ENCODE measurements around the gene CFAP298. TPM values are rescaled to one million over a fixed set of nuclear protein-coding genes. Genes with fewer than 3 reads are reported as not detected.

The CFAP298 gene
- total RNA-seq, 1 donor from 2014 or later: 46.3 TPM

DNA sequence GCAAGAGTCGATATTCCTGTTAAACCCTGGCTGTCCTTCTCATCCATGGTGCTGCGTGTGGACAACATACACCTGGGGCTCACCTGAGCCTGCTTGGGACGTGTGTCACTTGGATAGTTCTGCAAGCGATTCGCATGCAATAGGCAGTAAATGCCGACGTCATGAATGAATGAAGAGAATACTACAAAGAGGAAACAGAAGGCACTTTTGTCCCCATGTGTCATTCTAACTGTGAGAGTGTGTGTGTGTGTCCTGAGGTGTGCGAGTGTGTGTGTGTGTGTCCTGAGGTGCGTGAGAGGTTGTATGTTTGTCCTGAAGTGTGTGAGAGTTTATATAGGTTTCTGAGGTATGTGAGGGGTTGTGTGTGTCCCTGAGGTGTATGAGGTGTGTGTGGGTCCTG lies 26.2 kb downstream of the CFAP298 start:
- no peaks in the 10 kb centered on the region for H3K36me3 Mint-ChIP-seq (ENCODE audit: low read depth)
- H3K9me3 Mint-ChIP-seq: no peaks in the 10 kb centered on the region
- no peak for DNase-seq (ENCODE audit: low read depth, low spot score)
- H3K4me3 Mint-ChIP-seq: no peak overlapping the region
- TF ChIP-seq, protein P1, sequence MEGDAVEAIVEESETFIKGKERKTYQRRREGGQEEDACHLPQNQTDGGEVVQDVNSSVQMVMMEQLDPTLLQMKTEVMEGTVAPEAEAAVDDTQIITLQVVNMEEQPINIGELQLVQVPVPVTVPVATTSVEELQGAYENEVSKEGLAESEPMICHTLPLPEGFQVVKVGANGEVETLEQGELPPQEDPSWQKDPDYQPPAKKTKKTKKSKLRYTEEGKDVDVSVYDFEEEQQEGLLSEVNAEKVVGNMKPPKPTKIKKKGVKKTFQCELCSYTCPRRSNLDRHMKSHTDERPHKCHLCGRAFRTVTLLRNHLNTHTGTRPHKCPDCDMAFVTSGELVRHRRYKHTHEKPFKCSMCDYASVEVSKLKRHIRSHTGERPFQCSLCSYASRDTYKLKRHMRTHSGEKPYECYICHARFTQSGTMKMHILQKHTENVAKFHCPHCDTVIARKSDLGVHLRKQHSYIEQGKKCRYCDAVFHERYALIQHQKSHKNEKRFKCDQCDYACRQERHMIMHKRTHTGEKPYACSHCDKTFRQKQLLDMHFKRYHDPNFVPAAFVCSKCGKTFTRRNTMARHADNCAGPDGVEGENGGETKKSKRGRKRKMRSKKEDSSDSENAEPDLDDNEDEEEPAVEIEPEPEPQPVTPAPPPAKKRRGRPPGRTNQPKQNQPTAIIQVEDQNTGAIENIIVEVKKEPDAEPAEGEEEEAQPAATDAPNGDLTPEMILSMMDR (conservative IDR thresholded peaks at IDR 0.05): no peak
- H3K4me1 Mint-ChIP-seq: no peaks in the 10 kb centered on the region
- H3K27ac Mint-ChIP-seq (ENCODE audit: unreplicated experiment): no peak overlapping the region
- no peaks in the 10 kb centered on the region for H3K27me3 Mint-ChIP-seq (ENCODE audit: low read depth)

DNA sequence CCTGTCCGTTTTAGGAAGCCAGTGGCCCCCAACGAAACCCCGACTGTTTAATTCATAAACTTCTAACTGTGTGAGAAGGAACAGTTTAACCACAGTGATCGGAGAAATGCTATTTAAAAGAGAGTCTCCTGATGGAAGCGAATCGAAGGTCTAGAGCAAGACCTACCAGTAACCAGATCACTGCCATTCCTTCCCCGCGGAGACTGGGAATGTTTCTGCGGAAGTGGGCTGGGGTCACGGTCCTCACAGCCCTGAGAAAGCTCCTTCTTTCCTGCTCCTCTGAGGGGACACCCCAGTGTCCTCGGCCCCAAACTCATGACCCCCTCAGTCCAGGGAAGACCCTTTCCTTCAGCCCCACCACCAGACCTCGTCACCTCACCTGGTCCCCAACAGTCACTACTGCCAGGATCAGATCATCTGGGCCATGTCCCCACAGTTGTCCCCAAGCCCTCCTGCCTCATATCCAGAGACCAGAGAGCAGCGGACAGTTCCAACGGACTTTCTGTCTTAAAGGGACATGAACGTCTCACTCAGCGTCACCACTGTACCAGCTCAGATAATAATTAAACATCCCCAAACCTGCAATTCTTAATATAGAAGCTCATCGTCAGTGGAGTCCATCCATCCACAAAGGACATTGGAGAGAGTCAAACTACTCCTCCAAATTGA lies 27.0 kb downstream of the CFAP298 start, which contains the start of gene TCP10L:
Gene TCP10L, minus strand, starts transcription at position 482 of the 669 bp plus-strand sequence. CDS start 1,219 bp downstream, outside the sequence.
- DNase-seq (ENCODE audit: low read depth, low spot score): no peak
- TF ChIP-seq, protein P1 (conservative IDR thresholded peaks at IDR 0.05): no peak
- H3K4me3 Mint-ChIP-seq: no peak within 1 kb of the TSS
- no peaks in the 10 kb centered on the region for H3K9me3 Mint-ChIP-seq
- H3K36me3 Mint-ChIP-seq (ENCODE audit: low read depth): no peaks in the 10 kb centered on the region
- peak within 1 kb of the TSS; percentile 71 for H3K27ac Mint-ChIP-seq (ENCODE audit: unreplicated experiment)
- no peaks in the 10 kb centered on the region for H3K4me1 Mint-ChIP-seq
- H3K27me3 Mint-ChIP-seq (ENCODE audit: low read depth): no peaks in the 10 kb centered on the region

DNA sequence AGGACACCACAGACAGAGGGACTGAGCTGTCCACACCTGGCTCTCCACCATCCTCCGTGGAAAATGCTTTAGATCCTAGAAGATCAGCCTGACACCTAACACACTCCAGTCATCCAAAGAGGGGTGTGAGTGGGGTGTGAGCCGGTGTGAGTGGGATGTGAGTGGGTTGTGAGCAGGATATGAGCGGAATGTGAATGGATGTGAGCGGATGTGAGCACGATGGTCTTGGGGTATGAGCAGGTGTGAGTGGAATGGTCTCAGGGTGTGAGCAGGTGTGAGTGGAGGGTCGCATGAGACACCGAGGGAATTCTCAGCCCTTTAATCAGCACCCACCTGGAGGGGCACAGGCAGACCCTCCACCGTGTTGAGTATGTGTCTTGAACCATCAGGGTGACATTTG lies 27.7 kb downstream of the CFAP298 start:
- Mint-ChIP-seq H3K4me1 (no peaks in the 10 kb centered on the region), H3K36me3 (ENCODE audit: low read depth) (no peaks in the 10 kb centered on the region), H3K27ac (ENCODE audit: unreplicated experiment) (no peak overlapping the region), H3K4me3 (no peak overlapping the region), H3K27me3 (ENCODE audit: low read depth) (no peaks in the 10 kb centered on the region), H3K9me3 (no peaks in the 10 kb centered on the region)
- no peak for DNase-seq (ENCODE audit: low read depth, low spot score)
- TF ChIP-seq, protein P1 (conservative IDR thresholded peaks at IDR 0.05): no peak

DNA sequence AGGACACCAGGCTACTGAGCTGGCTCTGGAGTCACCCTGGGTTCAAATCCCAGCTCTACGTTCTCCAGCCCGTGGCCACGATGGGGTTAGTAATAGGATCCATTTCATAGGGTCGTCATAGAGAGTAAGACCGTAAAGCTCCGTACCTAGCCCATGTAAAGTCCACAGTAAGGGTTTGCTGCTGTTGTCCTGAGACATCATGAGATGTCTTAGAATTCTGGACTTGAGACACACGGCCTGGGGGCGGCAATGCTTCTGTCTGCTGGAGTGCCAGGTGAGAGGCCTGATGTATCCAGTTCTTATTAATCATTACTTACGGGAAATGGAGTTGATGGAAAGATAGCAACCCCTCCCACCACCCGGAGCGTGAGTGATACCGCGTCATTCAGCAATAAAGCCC lies 30.4 kb downstream of the CFAP298 start:
- TF ChIP-seq, protein P1 (conservative IDR thresholded peaks at IDR 0.05): no peak
- no peak overlapping the region for H3K4me3 Mint-ChIP-seq
- H3K36me3 Mint-ChIP-seq (ENCODE audit: low read depth): no peaks in the 10 kb centered on the region
- DNase-seq (ENCODE audit: low read depth, low spot score): no peak
- H3K27me3 Mint-ChIP-seq (ENCODE audit: low read depth): no peaks in the 10 kb centered on the region
- no peaks in the 10 kb centered on the region for H3K9me3 Mint-ChIP-seq
- no peaks in the 10 kb centered on the region for H3K4me1 Mint-ChIP-seq
- H3K27ac Mint-ChIP-seq (ENCODE audit: unreplicated experiment): no peak overlapping the region

DNA sequence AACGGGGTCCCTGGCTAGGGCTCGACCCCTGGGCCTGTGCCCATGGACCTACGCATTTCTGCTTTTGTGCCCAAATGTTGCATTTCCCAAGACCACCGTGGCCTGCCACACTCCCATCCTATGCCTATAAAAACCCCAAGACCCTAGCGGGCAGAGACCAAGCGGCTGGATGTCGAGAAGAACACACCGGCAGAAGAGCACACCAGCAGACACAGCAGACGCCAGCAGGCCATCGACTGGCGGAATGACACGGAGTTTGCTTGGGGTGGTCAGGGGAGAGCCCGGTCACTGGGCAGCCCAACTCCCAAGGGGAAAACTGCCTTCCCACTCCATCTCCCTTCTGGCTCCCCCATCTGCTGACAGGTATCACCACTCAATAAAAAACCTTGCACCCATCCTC lies 31.2 kb downstream of the CFAP298 start:
- H3K27ac Mint-ChIP-seq (ENCODE audit: unreplicated experiment): no peak overlapping the region
- H3K4me1 Mint-ChIP-seq: no peaks in the 10 kb centered on the region
- TF ChIP-seq, protein P1 (conservative IDR thresholded peaks at IDR 0.05): no peak
- no peaks in the 10 kb centered on the region for H3K36me3 Mint-ChIP-seq (ENCODE audit: low read depth)
- H3K4me3 Mint-ChIP-seq: no peak overlapping the region
- no peaks in the 10 kb centered on the region for H3K9me3 Mint-ChIP-seq
- no peak for DNase-seq (ENCODE audit: low read depth, low spot score)
- H3K27me3 Mint-ChIP-seq (ENCODE audit: low read depth): no peaks in the 10 kb centered on the region
